GM19043 (cell line): ENCODE data around the gene ADGRB2.

Experiments used
- ATAC-seq: cut with Tn5 transposase; IDR thresholded peaks from one replicate; pipeline ENCODE4 v1.9.1; 2021; ENCODE audit warnings: low read depth; ENCODE audit not compliant: unreplicated experiment

The ADGRB2 gene

DNA sequence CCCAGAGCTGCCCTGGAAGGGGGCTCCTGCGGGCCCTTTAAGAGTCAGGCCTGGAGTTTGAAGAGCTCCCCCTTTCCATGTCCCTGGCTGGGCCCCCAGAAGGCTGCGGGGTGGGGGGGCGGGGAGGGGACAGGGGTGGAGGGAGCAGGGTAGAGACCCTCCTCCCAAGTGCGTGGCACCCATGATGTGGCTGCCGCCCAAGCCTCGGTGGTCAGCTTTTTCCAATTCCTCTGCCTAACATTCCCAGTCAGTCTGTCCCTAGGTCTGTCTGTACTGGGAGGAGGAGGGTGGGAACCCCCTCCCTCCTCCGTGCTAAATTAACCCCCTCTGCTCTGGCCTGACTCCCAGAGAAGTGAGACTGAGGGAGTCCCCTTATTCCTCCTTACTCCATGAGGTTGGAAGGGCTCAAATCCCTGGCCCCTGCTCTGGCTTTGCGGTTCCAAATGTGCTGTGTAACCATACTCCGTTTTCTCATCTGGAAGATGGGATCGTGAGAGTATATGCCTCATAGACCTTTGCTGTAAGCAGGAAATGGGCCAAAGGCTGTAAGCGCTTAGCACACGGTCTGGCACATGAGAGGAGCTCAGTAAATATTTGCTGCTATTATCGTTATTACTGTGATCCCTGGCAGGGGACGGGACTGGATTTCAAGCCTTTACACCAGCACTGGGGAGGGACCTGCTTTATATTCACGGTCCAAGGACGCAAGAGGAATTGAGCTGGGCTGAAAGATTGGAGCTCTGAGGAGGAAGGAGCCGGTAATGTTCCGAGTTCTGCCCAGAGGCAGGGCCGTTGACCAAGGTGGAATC, 59.7 kb downstream of the ADGRB2 start:
- ATAC-seq, result no peak

DNA sequence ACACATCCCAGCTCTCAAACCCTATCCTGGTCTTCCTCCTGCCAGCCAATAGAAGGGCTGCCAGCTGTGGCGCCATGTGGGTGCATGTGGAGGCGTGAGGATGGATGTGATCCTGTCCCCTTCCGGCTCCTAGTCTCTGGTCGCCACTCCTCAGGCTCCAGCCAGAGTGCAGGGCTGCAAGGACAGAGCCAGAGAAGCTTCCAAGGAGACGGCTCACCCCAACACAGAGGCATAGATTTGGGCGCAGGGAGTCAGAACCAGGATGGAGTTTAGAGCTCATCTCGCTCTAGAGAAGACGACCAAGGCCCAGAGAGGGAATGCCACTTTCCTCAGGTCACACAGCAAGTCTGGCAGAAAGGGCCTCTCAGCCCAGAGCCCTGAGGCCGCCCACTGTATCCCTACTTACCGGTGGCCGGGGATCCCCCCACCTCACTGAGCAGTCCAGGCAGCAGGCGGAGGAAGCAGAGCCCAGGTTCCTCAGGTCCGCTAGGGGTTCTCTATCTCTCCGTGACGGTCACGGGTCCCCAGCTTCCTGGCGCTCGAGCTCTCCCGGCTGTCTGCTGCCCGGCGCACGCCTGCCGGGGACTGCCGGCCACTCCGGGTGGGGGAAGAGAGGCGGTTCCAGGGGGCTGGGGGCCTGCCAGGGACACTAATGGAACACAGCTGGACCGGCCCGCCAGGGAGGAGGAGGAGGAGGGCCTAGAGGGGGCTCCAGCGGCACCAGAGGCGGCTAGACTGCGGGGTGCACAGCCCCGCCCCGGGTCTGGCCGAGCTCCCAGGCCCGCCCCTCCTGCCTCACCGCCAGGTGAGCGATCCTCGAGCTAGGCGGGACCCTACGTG, 60.5 kb downstream of the ADGRB2 start, which contains the start of gene COL16A1:
COL16A1 (minus strand) TSS at position 587 of the 840 bp plus-strand sequence. CDS start 1,824 bp downstream, outside the sequence.
- no peak for ATAC-seq

DNA sequence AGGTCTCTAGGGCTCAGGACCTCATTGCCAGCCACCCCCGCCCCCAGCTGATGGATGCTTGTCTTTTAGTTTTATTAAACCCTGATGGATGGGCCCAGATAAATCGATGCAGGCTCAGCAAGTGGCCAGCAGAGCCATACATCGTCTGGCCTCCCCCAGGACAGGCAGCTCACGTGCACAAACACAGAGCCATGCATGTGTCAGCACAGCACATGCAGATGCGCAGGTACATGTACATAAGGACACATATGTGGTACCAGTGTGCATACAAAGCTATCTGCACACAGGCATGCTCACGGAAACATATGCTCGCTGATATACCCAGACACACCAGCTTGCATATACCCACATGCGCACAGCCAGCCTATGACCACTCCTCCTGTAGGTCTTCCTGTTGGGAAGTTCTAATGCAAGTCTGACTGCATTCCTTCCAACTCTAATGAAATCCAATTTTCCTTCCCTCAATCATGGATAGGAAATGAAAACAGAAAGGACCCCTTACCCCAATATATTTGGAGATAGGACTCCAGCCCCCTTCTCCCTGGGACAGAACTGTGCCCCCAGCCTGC, 61.2 kb downstream of the ADGRB2 start:
- no peak for ATAC-seq

DNA sequence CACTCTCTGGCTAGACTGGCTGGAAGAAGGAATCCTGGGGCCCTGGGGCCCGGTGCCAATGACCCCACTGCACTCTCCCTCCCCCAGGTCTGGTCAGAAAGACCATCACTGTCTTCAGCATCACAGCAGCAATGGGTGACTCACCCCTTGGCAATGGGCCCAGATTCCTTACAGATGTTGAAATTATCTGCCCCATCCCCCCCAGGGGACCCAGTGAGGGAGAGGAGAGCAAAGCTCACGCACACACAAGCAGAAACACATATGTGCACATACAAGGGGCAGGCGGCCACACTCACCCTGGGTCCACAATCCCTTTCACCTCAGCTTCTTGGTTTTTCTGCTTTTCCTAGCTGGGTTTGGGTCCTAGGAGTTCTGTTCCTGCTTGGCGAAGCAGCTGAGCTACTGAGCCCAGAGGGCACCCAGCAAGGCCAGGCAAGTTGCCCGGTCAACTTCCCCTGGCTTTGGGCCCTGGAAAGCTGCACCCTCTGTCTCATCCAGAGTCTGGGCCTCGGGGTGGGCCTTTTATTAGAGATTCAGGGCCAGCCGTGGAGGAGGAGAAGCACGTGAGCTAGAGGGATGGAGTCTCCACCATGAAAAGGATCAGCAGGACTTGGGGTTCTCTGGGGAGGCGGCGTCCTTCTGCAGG, 62.9 kb downstream of the ADGRB2 start:
- no peak for ATAC-seq

DNA sequence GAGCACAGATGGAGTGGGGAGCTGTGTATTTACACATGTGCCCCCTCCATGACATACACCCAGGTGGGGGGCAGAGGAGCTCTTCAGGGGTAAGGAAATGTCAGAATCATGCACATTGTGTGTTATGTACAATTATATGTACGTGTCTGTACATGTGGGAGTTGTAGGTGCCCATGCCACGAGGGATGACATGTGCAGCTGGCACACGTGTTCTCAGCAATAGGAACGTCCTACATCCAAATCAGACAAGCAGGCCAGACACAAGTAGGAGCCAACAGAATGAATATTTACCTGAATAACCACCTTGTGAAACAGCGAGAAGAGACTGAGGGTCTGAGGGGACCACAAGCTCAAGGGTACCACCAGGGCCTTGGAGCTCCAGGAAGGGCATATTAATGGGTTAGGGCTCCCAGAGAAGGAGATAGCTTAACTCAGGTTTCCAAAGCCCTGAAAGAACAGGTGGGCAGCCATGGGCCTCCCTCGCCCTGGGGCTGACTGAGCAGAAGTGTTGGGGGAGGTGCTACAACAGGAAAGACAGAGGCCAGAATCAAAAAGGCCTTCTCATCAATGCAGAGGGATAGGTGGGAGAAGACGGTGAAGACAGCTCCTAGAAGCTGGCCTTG, 63.6 kb downstream of the ADGRB2 start:
- no peak for ATAC-seq

DNA sequence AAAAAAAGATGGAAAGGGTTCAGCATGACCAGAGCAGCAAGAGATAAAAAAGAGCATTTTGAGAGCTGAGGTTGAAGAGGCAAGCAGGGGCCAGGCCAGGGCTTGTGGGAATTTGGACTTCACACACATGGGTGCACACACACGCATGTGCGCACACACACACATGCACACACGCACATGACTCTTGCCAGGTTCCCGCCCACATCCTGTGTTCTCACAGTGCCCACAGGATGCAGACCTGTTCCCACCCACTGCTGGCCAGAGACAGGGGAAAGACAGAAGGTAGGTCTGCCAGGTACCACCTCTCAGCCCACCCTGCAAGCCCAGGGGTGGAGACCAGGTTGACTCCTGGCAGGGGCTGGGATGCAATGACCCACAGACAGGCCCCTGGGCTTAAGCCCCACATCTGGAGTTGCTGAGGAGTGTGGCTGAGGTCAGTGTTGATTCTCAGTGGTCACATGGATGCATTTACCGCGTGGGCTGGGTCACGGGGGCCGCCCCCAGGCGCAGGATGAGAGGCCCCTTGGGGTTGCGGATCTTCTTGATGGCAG, 64.7 kb downstream of the ADGRB2 start:
- no peak for ATAC-seq

DNA sequence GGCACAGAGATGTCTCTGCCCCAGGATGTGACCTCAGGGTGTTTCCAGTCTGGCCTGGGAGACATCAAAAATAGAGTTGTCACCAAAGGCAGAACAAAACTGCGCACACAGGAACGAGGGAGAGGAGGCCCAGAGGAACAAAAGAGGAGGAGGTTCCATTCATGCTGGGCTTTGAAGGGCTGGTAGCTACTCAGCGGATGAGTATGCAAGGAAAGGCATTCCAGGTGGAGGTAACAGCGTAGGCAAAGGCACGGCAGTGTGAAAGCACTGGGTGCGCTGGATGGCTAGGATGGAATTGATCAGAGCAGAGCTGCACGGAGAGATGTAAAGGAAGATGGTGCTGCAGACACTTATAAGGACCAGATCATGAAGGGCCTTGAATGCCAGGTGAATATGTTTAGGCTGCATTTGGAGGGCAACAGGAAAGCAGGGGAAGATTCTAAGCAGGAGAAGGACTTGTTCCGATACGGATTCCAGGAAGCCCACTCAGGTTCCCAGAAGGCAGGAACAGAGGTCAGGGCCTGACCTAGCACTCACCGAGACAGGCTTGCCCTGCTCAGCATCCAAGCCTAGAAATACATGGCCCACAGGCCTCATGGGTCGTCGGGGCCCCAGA, 66.7 kb downstream of the ADGRB2 start:
- no peak for ATAC-seq

DNA sequence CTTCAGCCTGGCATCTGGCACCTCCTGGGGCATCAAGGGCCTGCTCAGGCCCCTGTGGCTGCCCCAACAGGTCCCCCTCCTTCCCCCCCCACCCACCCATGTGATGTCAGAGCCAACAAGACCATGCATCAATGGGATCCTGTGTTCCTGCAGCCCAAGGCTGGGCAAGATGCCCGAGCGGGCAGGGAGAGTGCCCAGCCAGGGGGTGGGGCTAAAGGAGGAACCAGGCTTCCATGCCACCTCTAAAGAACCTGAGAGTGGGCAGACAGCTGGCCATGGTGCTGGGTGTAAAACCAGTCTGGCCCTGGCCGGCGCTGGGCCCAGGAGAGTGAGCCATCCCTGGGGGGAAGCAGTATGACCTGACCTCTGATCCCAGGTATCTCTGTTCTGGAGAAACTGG, 67.9 kb downstream of the ADGRB2 start:
- ATAC-seq, result no peak

DNA sequence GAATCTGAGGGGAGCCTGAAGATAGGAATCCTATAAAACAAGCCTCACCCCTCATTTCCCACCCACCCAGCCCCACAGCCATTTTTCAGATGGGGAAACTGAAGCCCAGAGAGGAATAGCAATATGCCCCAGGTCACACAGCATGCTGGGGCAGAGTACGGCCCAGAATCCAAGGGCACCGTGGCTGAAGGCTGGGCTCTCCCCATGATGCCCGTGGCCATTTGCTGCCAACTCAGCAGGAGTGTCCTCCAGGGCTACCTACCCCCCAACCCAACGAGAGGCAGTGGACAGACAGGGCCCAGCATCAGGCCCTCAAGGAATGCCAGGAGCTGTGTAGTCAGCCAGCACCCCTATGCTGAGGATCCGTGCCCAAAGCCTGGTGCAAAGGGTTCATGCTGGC, 68.8 kb downstream of the ADGRB2 start:
- no peak for ATAC-seq

DNA sequence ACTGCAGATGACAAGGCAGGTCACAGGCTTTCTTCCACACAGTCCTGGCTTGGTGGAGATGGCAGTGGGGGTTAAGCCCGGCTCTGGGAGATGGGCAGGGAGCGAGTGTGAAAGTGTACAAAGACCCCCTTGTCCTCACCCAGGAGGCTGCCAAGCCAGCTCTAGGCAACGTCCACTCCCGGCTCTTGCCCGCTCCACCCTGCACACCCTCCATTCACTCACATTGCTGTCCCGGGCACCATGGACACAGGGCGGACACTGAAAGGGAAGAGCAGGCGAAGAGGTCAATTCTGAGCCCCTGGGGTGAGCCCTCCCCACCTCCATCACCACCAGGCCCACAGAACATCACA, 69.2 kb downstream of the ADGRB2 start:
- no peak for ATAC-seq

DNA sequence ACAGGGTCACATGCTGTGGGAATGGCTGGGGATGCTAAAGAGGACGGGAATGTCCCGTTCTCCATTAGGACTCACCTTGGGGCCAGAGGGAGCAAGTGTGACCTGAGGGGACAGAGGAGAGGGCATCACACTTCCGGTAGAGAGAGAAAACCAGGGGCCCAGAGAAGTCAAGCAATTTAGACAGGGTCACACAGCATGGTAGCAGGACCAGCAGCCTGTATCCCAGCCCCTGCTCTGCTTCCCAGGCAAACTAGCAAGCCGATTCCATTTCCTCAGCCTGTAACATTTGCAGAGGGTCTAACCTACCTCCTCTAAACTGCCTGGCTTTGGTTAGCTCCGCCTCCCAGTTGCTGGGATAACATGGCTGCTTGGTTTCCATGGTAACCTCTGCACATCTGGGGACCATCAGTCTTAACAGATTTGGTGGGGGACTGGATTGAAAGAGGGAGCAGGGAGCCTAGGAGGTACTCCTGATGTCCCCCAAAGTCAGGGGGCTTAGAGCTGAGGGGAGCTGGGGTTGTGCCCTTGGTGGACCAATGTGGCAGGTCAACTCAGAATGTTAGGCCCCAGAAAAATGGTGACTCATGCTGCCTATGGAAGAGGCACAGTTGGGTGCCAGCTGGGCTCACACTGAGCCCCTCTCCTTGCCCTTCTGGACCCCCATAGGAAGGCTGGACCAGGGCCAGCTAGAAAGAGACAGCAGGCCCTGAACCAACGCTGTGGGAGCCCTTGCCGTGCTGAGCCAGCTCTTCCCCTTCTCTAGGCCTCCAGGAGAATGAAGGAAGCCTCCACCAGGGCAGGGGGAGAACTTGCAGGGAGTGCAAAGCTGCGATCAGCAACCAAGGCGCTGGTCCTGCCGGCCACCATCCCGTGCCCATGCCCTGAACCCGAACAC, 69.8 kb downstream of the ADGRB2 start:
- no peak for ATAC-seq

DNA sequence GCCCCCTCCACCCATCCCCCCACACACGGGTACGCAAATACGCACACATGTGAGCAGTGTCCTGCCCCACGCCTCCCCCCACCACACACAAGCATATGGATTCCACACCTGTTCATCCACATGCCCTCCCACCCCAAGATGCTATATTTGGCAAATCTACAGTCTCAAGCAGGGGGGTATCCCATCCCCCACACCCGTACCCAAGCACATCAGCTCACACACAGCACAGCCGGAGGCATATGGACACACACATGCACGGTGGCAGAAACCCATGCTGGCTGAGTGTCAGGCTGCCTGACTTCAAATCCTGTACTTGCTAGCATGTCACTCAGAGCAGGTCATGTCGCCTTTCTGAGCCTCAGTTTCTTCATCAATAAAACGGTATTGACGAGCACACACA, 70.9 kb downstream of the ADGRB2 start:
- ATAC-seq, result no peak

DNA sequence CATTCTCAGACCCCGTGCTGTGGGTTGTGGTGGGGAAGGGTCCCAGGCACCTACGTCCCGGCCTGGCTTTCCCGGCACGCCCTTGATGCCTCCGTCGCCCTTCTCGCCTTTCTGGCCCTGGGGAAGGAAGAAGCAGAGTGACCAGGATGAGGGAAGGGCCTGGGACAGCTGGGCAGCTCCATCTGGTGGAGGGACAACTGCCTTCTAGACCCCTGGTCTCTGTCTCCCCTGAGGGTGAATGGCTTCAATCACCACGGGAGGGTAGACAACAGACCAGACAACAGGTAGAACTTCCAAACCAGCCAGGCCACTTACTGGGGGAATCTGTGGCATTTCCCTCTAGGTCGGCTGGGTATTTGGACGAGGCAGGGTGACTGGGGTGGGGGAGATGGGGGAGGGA, 72.2 kb downstream of the ADGRB2 start:
- ATAC-seq, result no peak

DNA sequence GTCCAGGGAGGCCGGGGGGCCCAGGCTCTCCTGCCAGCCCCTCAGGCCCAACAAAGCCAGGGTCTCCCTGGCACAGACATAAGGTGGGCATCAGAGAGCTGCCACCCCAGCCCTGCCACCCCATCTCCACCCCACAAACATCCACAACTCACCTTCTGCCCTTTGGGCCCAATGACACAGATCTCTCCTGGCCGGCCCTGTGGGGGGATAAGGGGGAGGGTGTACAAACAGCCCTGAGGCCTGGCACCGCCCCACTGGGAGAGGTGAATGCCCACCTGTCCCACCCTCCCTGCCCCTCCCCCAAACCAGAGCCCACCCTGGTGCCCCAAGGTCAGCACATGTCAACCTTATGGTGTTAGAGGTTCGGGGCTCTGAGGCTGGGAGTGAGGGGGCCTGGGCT, 72.7 kb downstream of the ADGRB2 start:
- no peak for ATAC-seq

DNA sequence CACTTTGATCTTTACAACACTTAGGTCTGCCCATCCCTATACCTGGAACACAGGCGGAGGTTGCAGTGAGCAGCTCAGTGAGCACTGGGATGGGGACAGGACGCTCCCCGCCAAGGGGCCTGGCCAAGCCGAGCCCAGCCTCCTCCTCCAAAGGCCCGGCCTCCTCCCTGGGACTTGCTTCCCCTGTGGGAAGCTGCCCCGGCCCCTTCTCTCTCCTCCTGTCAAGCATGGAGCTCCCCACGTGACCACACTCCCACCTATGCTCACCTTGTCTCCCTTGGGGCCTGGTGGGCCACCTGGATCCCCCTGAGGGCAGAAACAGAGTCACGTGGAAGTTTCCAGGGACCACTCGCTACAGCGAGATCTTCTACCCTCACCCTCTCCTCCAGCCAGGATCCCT, 73.2 kb downstream of the ADGRB2 start:
- no peak for ATAC-seq

DNA sequence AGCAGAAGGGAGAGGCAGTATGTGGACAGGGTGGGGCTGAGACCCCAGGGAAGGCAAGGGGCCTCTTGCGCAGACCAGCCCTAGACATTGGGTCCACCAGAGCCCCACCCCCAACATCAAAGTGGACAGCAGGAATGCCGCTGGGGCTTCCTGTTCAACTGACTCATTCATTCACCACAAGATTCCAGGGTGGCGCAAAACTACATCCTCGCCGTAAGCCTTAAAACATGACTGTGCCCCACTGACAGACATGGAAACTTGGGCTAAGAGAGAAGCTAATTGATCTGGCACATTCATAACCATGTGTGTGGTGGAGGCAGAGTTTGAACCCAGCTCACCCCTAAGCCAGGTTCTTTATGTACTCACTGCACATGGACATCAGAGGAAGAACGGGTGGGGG, 74.3 kb downstream of the ADGRB2 start:
- ATAC-seq, result no peak

DNA sequence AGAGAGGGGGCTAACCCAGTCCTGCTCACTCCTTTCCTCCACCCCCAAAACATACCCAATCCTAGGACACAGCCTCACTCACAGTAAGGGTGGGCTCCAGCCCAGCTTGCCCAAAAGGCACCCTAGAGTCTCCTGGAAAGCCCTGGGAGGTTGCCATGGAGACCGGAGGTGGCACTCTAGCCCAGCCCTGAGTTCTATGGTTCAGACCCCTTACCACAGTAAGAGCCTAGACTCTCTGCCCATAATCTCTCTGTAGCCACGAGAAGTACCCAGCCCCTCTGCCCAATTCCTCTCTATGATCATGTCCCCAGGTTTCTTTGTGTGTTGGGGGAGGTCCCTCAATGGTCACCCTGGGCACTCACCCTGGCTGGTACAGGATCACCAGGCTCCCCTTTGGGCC, 74.8 kb downstream of the ADGRB2 start:
- no peak for ATAC-seq

DNA sequence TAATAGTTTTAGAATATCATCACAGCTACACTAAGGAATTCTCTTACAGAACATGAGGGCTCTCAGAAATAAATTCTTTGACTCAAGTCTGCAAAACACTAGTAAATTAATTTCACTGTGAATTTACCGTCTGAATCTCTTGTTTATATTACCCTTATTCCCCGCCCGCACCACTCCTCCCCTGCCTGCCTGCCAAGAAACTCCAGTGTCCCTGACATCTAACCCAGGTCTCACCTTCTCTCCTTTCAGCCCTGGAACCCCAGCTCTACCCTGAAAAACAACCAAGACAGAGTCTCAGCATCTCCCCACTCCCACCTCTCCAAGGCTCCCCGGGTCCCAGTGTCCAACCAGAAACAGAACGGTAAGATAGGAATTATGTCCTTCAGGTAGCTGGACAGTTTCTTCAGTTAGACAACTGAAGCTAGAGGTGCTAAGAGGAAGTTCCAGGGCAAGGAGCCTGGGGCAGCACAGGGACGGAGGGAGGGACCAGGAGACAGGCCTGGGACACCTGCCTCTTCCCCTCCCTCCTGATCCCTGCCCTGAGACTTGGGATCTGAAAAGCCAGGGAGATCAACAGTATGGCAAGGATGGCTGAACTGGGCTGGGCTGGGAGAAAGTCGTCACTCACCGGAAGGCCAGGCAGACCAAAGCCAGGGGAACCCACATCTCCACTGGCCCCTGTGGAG, 75.8 kb downstream of the ADGRB2 start:
- no peak for ATAC-seq
